GM12878 (cell line): Measurements from ENCODE around the gene SMPD3. TPM values are rescaled to one million over a fixed set of nuclear protein-coding genes. Genes with fewer than 3 reads are reported as not detected.
"Not testable (repeated sequence)": the region's sequence is repeated elsewhere in the genome, so short reads cannot be mapped to it uniquely, and the experiment has no call there.

Source experiments
- ATAC-seq: fragments of 200-7000 bp; cut with Tn5 transposase; 3 replicates; pipeline ENCODE4 v1.9.1; 2020; ENCODE audit warnings: mild to moderate bottlenecking, moderate library complexity
- BruUV-seq: library from RNA; stranded (reverse); fragments of 400-500 nt; replicated peaks from 2 replicates; lab custom pipeline; 2021; lab: Mats Ljungman, UMichigan
- CTCF ChIA-PET: fragments of 300-600 bp; sonication (Branson Sonifier 250); formaldehyde crosslinking; extraction: SDS; loops from one replicate; lab custom pipeline; 2021; ENCODE audit warnings: inconsistent platforms; lab: Yijun Ruan, JAX
- POLR2A ChIA-PET: fragments of 350-600 bp; formaldehyde crosslinking; extraction: SDS; loops from one replicate; lab custom pipeline; 2021; ENCODE audit warnings: inconsistent platforms; lab: Charles Lee
- RAD21 ChIA-PET: fragments of 300-600 bp; sonication (Branson Sonifier 250); formaldehyde crosslinking; loops from one replicate; lab custom pipeline; 2023; ENCODE audit warnings: antibody characterized with exemption; ENCODE audit not compliant: unreplicated experiment; lab: Charles Lee
- SMC1A ChIA-PET: fragments of 300-600 bp; sonication (Branson Sonifier 250); formaldehyde crosslinking; loops from one replicate; lab custom pipeline; 2023; ENCODE audit not compliant: unreplicated experiment, uncharacterized antibody; lab: Charles Lee
- DNase-seq: peaks from one replicate; pipeline ENCODE4 v3.0.0-alpha.2; 2011; ENCODE audit warnings: low read depth, low spot score
- FAIRE-seq: peaks from 3 replicates; lab custom pipeline; 2011; peaks lifted over from hg19 to GRCh38; lab: Jason Lieb, UNC
- H2AFZ ChIP-seq: 2 replicates; pipeline ENCODE4 v1.6.0; 2011; ENCODE audit warnings: low read depth, low read length, control low read depth; ENCODE audit not compliant: control insufficient read depth
- H3K27ac ChIP-seq: 2 replicates; pipeline ENCODE4 v1.5.1; 2011; ENCODE audit warnings: control low read depth; ENCODE audit not compliant: control insufficient read depth, insufficient read depth
- H3K27me3 ChIP-seq, 2 experiments: replicated peaks in 1 of 2; 2 replicates each; pipeline versions ENCODE4 v1.6.0 to v1.6.1; 2011; ENCODE audit warnings: low read length in 1 of 2; ENCODE audit not compliant: control insufficient read depth in 2 of 2, insufficient read depth in 2 of 2
- H3K36me3 ChIP-seq, 2 experiments: 2 replicates each; pipeline ENCODE4 v1.5.1; 2011; ENCODE audit warnings: low read length in 1 of 2; ENCODE audit not compliant: control insufficient read depth in 2 of 2, insufficient read depth in 2 of 2
- H3K4me1 ChIP-seq: 2 replicates; pipeline ENCODE4 v1.6.1; 2011; ENCODE audit warnings: mild to moderate bottlenecking, low read length, moderate library complexity, mixed read lengths; ENCODE audit not compliant: control insufficient read depth, insufficient read depth
- H3K4me2 ChIP-seq: 2 replicates; pipeline ENCODE4 v1.6.0; 2011; ENCODE audit warnings: control low read depth; ENCODE audit not compliant: control insufficient read depth, insufficient read depth
- H3K4me3 ChIP-seq: fragments of 200-600 bp; sonication (generic); 2 replicates; pipeline ENCODE4 v1.5.1; 2016
- H3K79me2 ChIP-seq: 2 replicates; pipeline ENCODE4 v1.6.0; 2011; ENCODE audit warnings: low read length; ENCODE audit not compliant: control insufficient read depth, insufficient read depth
- H3K9ac ChIP-seq: 2 replicates; pipeline ENCODE4 v1.8.0; 2011; ENCODE audit warnings: low read length, control low read depth, mixed read lengths; ENCODE audit not compliant: control insufficient read depth, insufficient read depth
- H3K9me3 ChIP-seq: replicated peaks from 3 replicates; pipeline ENCODE4 v1.5.1; 2011; ENCODE audit warnings: mild to moderate bottlenecking, low read length; ENCODE audit not compliant: control insufficient read depth, insufficient read depth
- H4K20me1 ChIP-seq: 2 replicates; pipeline ENCODE4 v1.6.0; 2011; ENCODE audit not compliant: control insufficient read depth, insufficient read depth
- ATF7 ChIP-seq: fragments of 450-650 bp; IDR thresholded peaks from 2 replicates; pipeline ENCODE4 v1.6.1; 2016; ENCODE audit warnings: low read depth, mild to moderate bottlenecking
- HCFC1 ChIP-seq: fragments of 150-350 bp; IDR thresholded peaks from 2 replicates; pipeline ENCODE4 v1.6.1; 2014; ENCODE audit warnings: low read length
- HDAC6 ChIP-seq: fragments of 200-600 bp; sonication (generic); IDR thresholded peaks from one replicate; pipeline ENCODE4 v1.8.0; 2017; ENCODE audit warnings: antibody characterized with exemption; ENCODE audit not compliant: unreplicated experiment
- IRF4 ChIP-seq: IDR thresholded peaks from 2 replicates; pipeline ENCODE4 v1.6.1; 2011; ENCODE audit warnings: low read depth, low read length
- KLF5 ChIP-seq: fragments of 450-650 bp; IDR thresholded peaks from 2 replicates; pipeline ENCODE4 v1.6.1; 2014; ENCODE audit warnings: mild to moderate bottlenecking; ENCODE audit not compliant: partially characterized antibody
- NR2C1 ChIP-seq: fragments of 450-650 bp; IDR thresholded peaks from 2 replicates; pipeline ENCODE4 v1.6.1; 2017; ENCODE audit warnings: antibody characterized with exemption, mild to moderate bottlenecking, moderate library complexity
- RELB ChIP-seq: fragments of 450-650 bp; IDR thresholded peaks from 2 replicates; pipeline ENCODE4 v1.6.1; 2017; ENCODE audit warnings: low read depth, mild to moderate bottlenecking, moderate library complexity
- SMAD1 ChIP-seq: fragments of 450-650 bp; IDR thresholded peaks from 2 replicates; pipeline ENCODE4 v1.6.1; 2018; ENCODE audit warnings: mild to moderate bottlenecking, low read depth; ENCODE audit not compliant: partially characterized antibody
- TCF12 ChIP-seq: IDR thresholded peaks from 2 replicates; pipeline ENCODE4 v1.6.1; 2011; ENCODE audit warnings: low read depth, mild to moderate bottlenecking, low read length
- WGBS: methylation state at CpG from one replicate; pipeline ENCODE4 v1.1.6; 2016; ENCODE audit warnings: low lambda C conversion rate; ENCODE audit not compliant: insufficient replicate concordance, insufficient coverage; ENCODE audit errors: missing lambda C conversion rate; 5-methylcytosine and 5-hydroxymethylcytosine counted together
- in situ Hi-C: fragments of 300-500 bp; cut with MboI; formaldehyde crosslinking; loops from 9 replicates; pipeline ENCODE4 v1.14.3; 2018; ENCODE audit warnings: mixed read lengths
- intact Hi-C: fragments of 100-400 bp; cut with micrococcal nuclease; formaldehyde crosslinking; loops from one replicate; pipeline ENCODE4 v1.14.2; 2022; ENCODE audit not compliant: unreplicated experiment
- polyA plus RNA-seq, 11 experiments: library from polyadenylated mRNA; depleted of rRNA in 4 of 11; unstranded in 6 of 11; stranded (reverse) in 5 of 11; fragments of >200 nt; fragmentation: Nextera tagmentation in 4 of 11; fragmentation: Illumina TruSeq in 1 of 11; extraction: Ambion mirVana in 4 of 11; extraction: Trizol in 1 of 11; gene quantifications; 1 replicate in 1 of 11; 2 replicates in 10 of 11; pipeline versions ENCODE4 v1.2.1 to v1.2.3, GENCODE V29; 2011 to 2016; ENCODE audit warnings: inconsistent platforms in 2 of 11, missing spikeins in 2 of 11, low read depth in 1 of 11
- total RNA-seq, 4 experiments: library from RNA; depleted of rRNA in 3 of 4; stranded (reverse); fragments of >200 nt in 3 of 4; fragmentation: Illumina TruSeq in 1 of 4; extraction: Trizol in 1 of 4; gene quantifications; 2 replicates each; pipeline versions ENCODE4 v1.2.1 to v1.2.3, GENCODE V29; 2013 to 2021
- TF ChIP-seq, protein P1 (sequence below): fragments of 450-650 bp; formaldehyde crosslinking; IDR thresholded peaks from 2 replicates; pipeline ENCODE4 v1.4.0; 2020; ENCODE audit warnings: mild to moderate bottlenecking, moderate library complexity

SMPD3 gene
- total and polyA plus RNA-seq, 10 of the 15 experiments (the other 5 are each of a cell fraction or from before 2014, with no cell fraction given): 0.04 to 2.0 (median 1.2) TPM

DNA sequence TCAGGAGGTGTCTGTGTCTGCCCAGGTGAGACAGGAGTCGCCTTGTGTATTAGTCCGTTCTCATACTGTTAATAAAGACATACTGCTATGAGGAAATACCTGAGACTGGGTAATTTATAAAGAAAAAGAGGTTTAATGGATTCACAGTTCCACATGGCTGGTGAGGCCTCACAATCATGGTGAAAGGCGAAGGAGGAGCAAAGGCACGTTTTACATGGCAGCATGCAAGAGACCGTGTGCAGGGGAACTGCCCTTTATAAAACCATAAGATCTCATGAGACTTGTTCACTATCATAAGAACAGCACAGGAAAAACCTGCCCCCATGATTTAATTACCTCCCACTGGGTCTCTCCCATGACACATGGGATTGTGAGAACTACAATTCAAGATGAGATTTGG, 46.0 kb upstream of the SMPD3 start:
- POLR2A ChIA-PET, RAD21 ChIA-PET, H3K79me2 ChIP-seq, DNase-seq, H3K27me3 ChIP-seq, FAIRE-seq, H3K9me3 ChIP-seq, BruUV-seq, H3K4me2 ChIP-seq, H3K27ac ChIP-seq, intact Hi-C loops, H3K9ac ChIP-seq, H3K36me3 ChIP-seq, ATAC-seq, H3K4me3 ChIP-seq, H4K20me1 ChIP-seq, CTCF ChIA-PET, H2AFZ ChIP-seq, in situ Hi-C loops: not testable (repeated sequence)
- peaks cover 13% of the 10 kb centered on the region for H3K4me1 ChIP-seq
- SMC1A ChIA-PET: interaction anchor here (1.2 kb wide), 1 partner anchor 50 kb away, joined by 3 read pairs; no protein-coding TSS in a partner anchor
- 74% methylated on average over 5 of the region's 5 CpGs for WGBS

GRCh38 chr16:68493412-68494070, 45.2 kb upstream of the SMPD3 start:
- SMC1A ChIA-PET: interaction anchor here (0.7 kb wide), 1 partner anchor 52 kb away, joined by 3 read pairs; no protein-coding TSS in a partner anchor
- Histone ChIP-seq H2AFZ (no peak overlapping the region), H3K4me1 (peaks cover 13% of the 10 kb centered on the region), H3K36me3 (no peaks in the 10 kb centered on the region), H3K27ac (no peak overlapping the region), H3K9me3 (no peaks in the 10 kb centered on the region; the same call in 1 of the 3 replicates), H4K20me1 (no peaks in the 10 kb centered on the region), H3K9ac (no peak overlapping the region), H3K4me2 (no peak overlapping the region), H3K4me3 (no peak overlapping the region), H3K27me3 (no peaks in the 10 kb centered on the region), H3K79me2 (no peaks in the 10 kb centered on the region)
- ATAC-seq: no peak
- no peak for DNase-seq
- RAD21 ChIA-PET: no interaction called here
- no TSS peak for BruUV-seq
- CTCF ChIA-PET: no interaction called here
- intact Hi-C loops: no loop called here
- WGBS: 71% methylated on average over 5 of the region's 5 CpGs
- no peak for FAIRE-seq
- POLR2A ChIA-PET: interaction anchor here (1.1 kb wide), 1 partner anchor 125 kb away, joined by 3 read pairs; no protein-coding TSS in a partner anchor
- in situ Hi-C loops: no loop called here
- TF ChIP-seq TCF12 (no peak), SMAD1 (no peak), IRF4 (no peak), HCFC1 (no peak), KLF5 (no peak), HDAC6 (no peak), NR2C1 (no peak), RELB (no peak), ATF7 (no peak)
- TF ChIP-seq, protein P1, sequence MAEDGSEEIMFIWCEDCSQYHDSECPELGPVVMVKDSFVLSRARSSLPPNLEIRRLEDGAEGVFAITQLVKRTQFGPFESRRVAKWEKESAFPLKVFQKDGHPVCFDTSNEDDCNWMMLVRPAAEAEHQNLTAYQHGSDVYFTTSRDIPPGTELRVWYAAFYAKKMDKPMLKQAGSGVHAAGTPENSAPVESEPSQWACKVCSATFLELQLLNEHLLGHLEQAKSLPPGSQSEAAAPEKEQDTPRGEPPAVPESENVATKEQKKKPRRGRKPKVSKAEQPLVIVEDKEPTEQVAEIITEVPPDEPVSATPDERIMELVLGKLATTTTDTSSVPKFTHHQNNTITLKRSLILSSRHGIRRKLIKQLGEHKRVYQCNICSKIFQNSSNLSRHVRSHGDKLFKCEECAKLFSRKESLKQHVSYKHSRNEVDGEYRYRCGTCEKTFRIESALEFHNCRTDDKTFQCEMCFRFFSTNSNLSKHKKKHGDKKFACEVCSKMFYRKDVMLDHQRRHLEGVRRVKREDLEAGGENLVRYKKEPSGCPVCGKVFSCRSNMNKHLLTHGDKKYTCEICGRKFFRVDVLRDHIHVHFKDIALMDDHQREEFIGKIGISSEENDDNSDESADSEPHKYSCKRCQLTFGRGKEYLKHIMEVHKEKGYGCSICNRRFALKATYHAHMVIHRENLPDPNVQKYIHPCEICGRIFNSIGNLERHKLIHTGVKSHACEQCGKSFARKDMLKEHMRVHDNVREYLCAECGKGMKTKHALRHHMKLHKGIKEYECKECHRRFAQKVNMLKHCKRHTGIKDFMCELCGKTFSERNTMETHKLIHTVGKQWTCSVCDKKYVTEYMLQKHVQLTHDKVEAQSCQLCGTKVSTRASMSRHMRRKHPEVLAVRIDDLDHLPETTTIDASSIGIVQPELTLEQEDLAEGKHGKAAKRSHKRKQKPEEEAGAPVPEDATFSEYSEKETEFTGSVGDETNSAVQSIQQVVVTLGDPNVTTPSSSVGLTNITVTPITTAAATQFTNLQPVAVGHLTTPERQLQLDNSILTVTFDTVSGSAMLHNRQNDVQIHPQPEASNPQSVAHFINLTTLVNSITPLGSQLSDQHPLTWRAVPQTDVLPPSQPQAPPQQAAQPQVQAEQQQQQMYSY (CRISPR knock-in tag): no peak
